GM21447 (cell line): ENCODE measurements around the gene ARL8B.
"Not testable (repeated sequence)": the region's sequence is repeated elsewhere in the genome, so short reads cannot be mapped to it uniquely, and the experiment has no call there.

ENCODE experiments used
- ATAC-seq: cut with Tn5 transposase; IDR thresholded peaks from one replicate; pipeline ENCODE4 v1.9.1; 2021; ENCODE audit not compliant: unreplicated experiment

Gene ARL8B

GRCh38 chr3:5122030-5122740 is at the start of gene ARL8B:
Gene ARL8B, plus strand, starts transcription at chr3:5122292. Its CDS starts 174 bp downstream, at chr3:5122466.
- ATAC-seq, result peak; percentile 93

- ATAC-seq, result no peak
These were observed 48.6 kb upstream of the ARL8B start for GRCh38 chr3:5073374-5074085.

GRCh38 chr3:5078151-5078550 is 43.9 kb upstream of the ARL8B start:
- ATAC-seq, result no peak

- ATAC-seq, result no peak
These were observed 42.3 kb upstream of the ARL8B start for GRCh38 chr3:5079761-5080160.

- no peak for ATAC-seq
These were observed 41.1 kb upstream of the ARL8B start for GRCh38 chr3:5080779-5081550.

- ATAC-seq, result not testable (repeated sequence)
These were observed 39.9 kb upstream of the ARL8B start for GRCh38 chr3:5081973-5082788.

- ATAC-seq, result no peak
These were observed 39.3 kb upstream of the ARL8B start for GRCh38 chr3:5082789-5083115.

- no peak for ATAC-seq
These were observed 37.9 kb upstream of the ARL8B start for GRCh38 chr3:5084224-5084623.

- ATAC-seq, result no peak
These were observed 35.4 kb upstream of the ARL8B start for GRCh38 chr3:5086708-5087107.

- ATAC-seq, result no peak
These were observed 34.9 kb upstream of the ARL8B start for GRCh38 chr3:5087209-5087608.

GRCh38 chr3:5090197-5090596 is 31.9 kb upstream of the ARL8B start:
- ATAC-seq, result no peak

GRCh38 chr3:5092018-5092417 is 30.1 kb upstream of the ARL8B start:
- ATAC-seq, result no peak

GRCh38 chr3:5093731-5094130 is 28.4 kb upstream of the ARL8B start:
- ATAC-seq, result no peak

- no peak for ATAC-seq
These were observed 26.2 kb upstream of the ARL8B start for GRCh38 chr3:5095886-5096285.

GRCh38 chr3:5096336-5097008 is 25.6 kb upstream of the ARL8B start:
- no peak for ATAC-seq

- ATAC-seq, result no peak
These were observed 23.7 kb upstream of the ARL8B start for GRCh38 chr3:5098346-5098745.

- no peak for ATAC-seq
These were observed 19.6 kb upstream of the ARL8B start for GRCh38 chr3:5102532-5102931.

GRCh38 chr3:5103743-5104142 is 18.3 kb upstream of the ARL8B start:
- ATAC-seq, result no peak

GRCh38 chr3:5105050-5105449 is 17.0 kb upstream of the ARL8B start:
- ATAC-seq, result no peak

GRCh38 chr3:5106371-5106770 is 15.7 kb upstream of the ARL8B start:
- not testable (repeated sequence) for ATAC-seq

GRCh38 chr3:5106933-5107334 is 15.2 kb upstream of the ARL8B start:
- ATAC-seq, result not testable (repeated sequence)
